Fibroblast of lung (primary cell): ENCODE results near the gene TUBD1.

Source experiments
- CTCF ChIP-seq, 2 donors: IDR thresholded peaks in 1 of 2; conservative IDR thresholded peaks in 1 of 2; 1 replicate in 1 of 2; 2 replicates in 1 of 2; pipeline ENCODE4 v1.5.1; 2011 to 2012; ENCODE audit warnings: low read length in 2 of 2, control low read depth in 1 of 2, inconsistent platforms in 1 of 2, low read depth in 1 of 2, mild to moderate bottlenecking in 1 of 2
- EZH2 ChIP-seq: IDR thresholded peaks from 2 replicates; pipeline ENCODE4 v1.5.1; 2012; ENCODE audit warnings: low read length, control low read depth, mild to moderate bottlenecking; ENCODE audit errors: missing control alignments

- TF ChIP-seq CTCF (conservative IDR thresholded peaks at IDR 0.05 in 1 of 2, IDR thresholded peaks at IDR 0.05 in 1 of 2; ENCODE audit: low read depth in 1 of 2, low read length in 2 of 2) (no peak), EZH2 (no peak)
Observed at GRCh38 chr17:59829217-59830006, 63.3 kb downstream of the TUBD1 start.
